NCI-H510A (cell line): Measurements from ENCODE around the gene RBM17.
A peak's percentile ranks its signal among the peaks of the same experiment; 100 is the strongest.
"Not testable (repeated sequence)": the region's sequence is repeated elsewhere in the genome, so short reads cannot be mapped to it uniquely, and the experiment has no call there.

Experiments
- DNase-seq: peaks from one replicate; lab custom pipeline; 2025; lab: John Stamatoyannopoulos, UW

RBM17 gene

GRCh38 chr10:6080417-6080973, 8.3 kb upstream of the RBM17 start:
- DNase-seq: no peak

GRCh38 chr10:6082496-6083395, 6.1 kb upstream of the RBM17 start:
- DNase-seq: no peak

- no peak for DNase-seq
These were observed 5.0 kb upstream of the RBM17 start for GRCh38 chr10:6083523-6084475.

GRCh38 chr10:6086375-6087233, 2.2 kb upstream of the RBM17 start:
- DNase-seq: peak; percentile 27

GRCh38 chr10:6089334-6090219, 743 bp downstream of the RBM17 start:
- no peak for DNase-seq

- no peak for DNase-seq
These were observed 2.8 kb downstream of the RBM17 start for GRCh38 chr10:6091630-6092029.

- DNase-seq: no peak
These were observed 3.9 kb downstream of the RBM17 start for GRCh38 chr10:6092731-6093130.

GRCh38 chr10:6095810-6096570, 7.2 kb downstream of the RBM17 start:
- no peak for DNase-seq

- DNase-seq: no peak
These were observed 8.2 kb downstream of the RBM17 start for GRCh38 chr10:6097063-6097462.

GRCh38 chr10:6098156-6098555, 9.3 kb downstream of the RBM17 start:
- DNase-seq: no peak

- no peak for DNase-seq
These were observed 11.5 kb downstream of the RBM17 start for GRCh38 chr10:6100370-6100769.

GRCh38 chr10:6101181-6101580, 12.3 kb downstream of the RBM17 start:
- no peak for DNase-seq

- no peak for DNase-seq
These were observed 13.3 kb downstream of the RBM17 start for GRCh38 chr10:6102128-6102527.

GRCh38 chr10:6103591-6103990, 14.8 kb downstream of the RBM17 start:
- DNase-seq: no peak

- DNase-seq: not testable (repeated sequence)
These were observed 18.8 kb downstream of the RBM17 start for GRCh38 chr10:6107616-6108015.

- DNase-seq: no peak
These were observed 19.2 kb downstream of the RBM17 start for GRCh38 chr10:6108072-6108471.

GRCh38 chr10:6108631-6109443, 20.0 kb downstream of the RBM17 start:
- no peak for DNase-seq

- no peak for DNase-seq
These were observed 20.6 kb downstream of the RBM17 start for GRCh38 chr10:6109444-6109775.

- no peak for DNase-seq
These were observed 21.3 kb downstream of the RBM17 start for GRCh38 chr10:6110136-6110535.
